ENCODE data around the gene FYB2.

FYB2 gene

DNA sequence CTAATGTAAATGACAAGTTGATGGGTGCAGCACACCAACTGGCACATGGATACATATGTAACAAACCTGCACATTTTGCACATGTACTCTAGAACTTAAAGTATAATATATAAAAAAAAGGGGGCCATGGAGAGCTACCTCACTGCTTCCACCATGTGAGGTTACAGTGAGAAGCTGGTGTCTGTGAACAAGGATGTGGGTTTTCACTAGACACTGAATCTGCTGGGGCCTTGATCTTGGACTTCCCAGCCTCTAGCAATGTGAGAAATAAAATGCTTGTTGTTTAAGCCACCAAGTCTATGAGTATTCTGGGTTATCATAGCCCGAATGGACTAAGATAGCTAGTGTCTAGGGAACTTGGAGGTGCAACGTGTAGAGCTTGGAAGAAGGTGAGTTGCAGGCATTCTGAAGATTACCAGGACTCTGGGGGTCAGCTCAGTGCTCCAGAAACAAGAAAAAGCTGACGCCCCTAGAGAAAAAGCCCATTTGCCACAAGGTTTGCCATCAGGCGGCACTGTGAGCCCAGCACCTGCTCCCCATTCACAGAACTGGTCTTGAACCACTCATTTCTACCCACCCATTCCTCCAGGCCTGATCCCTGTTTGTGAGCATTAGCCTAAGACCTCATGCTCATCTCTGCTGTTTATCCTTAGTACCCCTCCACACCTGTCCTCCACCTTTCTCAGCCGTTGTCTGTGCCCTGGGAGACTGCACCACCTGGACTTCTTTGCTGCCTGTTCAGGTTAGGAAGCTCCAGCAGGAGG lies 15.1 kb upstream of the FYB2 start:
- DNase-seq = no peak

DNA sequence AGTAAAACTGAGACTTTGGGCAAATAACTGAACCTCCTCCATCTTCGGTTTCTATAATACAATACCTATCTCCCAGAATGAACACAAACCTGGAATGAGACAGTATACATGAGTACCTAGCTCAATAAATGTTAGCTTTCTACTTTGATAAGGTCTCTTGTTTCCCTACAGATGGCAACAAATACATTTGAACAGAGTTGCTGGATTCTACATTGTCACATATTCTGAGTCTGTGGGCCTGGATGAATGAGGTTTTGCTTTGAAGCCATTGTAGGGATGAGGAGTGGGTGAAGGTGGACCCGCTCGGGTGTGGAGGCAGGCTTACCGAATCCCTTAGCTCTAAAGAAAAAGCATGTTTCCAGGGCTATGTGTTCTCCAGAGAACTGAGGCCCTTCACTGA lies 13.9 kb upstream of the FYB2 start:
- no peak for DNase-seq

DNA sequence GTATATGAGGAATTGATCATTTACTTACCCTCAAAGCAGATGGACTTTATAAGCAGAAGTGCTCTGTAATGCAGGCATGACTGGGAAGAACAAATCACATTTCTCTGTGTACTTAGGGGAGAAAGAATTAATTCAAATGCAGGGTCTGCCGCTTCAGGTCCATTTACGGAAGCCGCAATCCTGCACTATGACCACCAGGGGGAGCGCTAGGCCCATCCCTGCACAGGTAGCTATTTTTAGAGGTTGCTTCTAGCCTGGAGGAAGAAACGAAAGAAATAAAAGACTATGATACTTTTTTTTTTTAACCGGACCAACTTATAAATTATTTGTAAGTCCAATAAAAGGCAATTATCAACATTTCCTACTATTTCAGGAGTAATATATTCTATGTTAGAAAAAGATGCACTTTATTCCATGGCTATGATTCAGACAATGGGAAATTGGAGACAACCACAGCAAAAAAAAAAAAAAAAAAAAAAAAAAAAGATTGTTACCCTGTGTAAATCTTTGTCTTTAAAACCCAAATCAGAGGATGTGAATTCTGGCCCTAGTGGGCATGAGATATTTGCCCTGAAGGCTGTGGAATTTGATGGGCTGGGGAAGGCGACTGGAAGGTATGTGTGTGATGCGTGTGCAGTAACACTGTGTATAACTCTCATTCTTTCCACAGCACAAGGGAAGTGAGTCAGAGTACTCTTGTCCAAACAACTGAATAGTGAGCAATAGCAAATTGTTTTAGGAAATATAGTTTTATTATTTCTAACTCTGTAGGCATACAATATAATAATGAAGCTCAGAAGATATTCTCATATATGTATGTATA lies 12.9 kb upstream of the FYB2 start:
- DNase-seq = peak; percentile 42 to 72

DNA sequence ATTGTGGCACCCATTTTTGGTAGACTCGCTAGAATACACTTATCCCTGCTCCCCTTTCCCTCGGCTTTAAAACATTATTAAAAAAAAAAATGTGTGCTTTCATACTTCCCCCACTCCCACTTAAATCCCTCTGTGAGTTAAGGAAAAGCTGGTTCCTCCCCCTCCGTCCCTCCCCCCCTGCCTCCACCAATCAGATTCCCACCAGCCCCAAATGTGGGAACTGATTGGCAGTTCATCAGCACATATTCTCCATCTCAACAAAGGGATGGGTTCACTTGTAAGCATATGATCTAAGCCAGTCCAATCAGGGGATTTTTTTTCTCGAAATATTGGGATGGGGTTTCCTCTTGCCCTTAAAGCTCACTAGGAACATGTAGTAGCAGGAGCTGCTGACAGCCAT lies 10.8 kb upstream of the FYB2 start:
- DNase-seq = no peak

DNA sequence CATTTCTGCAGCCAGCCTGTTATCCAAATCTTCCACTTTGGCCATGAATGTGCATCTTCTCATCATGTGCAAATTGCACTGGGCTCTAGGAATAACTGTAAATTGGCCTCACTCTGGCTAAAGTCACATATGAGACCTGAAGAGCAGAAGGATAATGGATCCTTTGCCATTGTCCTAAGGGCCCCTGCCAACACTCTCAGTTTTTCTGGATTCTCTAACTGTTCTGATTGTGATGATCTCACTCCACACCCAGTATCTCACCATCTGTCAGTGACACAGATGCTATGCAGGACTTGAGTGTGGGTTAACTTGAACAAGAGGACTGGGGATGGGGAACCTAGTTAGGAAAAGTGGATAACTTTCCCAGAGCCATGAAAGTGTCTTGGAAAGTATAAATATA lies 8.5 kb upstream of the FYB2 start:
- no peak for DNase-seq

DNA sequence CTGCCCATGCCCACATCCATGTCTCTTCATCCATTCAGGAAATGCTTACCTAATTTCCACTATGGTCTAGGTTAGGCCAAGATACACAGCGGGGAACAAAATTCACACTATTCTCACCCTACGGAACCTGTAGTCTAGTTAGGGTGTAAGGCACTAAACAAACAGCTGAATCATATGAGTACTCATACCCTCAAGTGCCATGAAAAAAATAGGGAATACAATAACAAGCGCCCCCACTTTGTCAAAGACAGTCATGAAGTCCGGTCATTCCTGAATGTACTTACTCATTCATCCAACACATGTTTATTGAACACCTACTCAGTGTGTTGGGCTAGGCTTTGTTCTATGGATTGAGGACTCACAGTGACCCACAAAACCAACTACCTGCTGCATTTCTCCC lies 6.2 kb upstream of the FYB2 start:
- DNase-seq = no peak

DNA sequence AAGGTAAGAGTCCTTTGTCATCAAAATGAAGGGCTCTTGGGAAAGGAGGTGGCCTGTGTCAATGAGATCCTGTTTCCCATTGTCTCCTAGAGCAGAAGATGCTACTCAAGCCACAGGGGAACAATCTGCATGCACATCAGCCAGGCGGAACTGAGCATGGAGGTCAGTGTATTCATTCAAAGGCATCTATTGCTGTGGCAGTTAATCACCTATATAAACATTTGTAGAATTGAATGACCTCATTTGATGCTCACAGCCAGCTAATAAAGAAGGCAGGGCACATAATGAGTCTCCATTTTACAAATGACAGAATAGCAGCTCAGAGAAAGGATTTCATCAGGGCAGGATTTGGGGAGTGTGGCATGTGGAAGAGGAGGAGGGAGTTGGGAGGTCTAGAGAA lies 5.7 kb upstream of the FYB2 start:
- DNase-seq = peak; percentile 31 to 45

DNA sequence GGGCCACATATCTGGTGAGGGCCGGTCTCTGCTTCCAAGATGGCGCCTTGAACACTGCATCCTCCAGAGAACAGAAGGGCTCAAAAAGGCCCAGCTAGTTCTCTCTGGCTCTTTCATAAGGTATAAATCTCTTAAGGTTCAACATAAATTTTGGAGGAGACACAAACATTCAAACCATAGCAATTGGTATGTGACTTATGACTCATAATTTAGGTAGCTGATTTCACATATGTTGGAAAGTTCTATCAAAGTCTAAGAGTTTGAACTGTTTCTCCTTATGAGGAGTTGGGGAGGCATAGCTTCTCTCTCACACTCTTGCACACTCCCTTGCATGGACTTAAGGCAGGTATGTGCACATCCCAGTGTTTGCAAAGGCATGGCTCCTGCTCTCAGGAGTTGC lies 5.1 kb upstream of the FYB2 start:
- DNase-seq = no peak

DNA sequence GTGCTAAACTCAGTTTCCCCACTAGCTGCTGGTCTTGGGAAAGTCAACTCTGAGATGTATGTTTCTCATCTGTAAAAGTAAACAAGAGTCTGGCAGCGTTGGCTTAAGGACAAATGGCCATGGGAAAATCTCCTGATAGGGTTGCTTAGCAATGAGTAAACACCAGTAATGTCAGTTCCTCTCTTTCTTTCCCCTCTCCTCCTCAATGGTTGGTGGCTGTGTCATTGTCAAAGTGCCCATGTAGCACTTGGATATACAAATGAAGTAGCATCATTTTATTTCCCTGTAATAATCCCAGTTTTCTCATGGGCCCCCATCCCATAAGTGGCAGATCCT lies 2.2 kb upstream of the FYB2 start:
- no peak for DNase-seq

DNA sequence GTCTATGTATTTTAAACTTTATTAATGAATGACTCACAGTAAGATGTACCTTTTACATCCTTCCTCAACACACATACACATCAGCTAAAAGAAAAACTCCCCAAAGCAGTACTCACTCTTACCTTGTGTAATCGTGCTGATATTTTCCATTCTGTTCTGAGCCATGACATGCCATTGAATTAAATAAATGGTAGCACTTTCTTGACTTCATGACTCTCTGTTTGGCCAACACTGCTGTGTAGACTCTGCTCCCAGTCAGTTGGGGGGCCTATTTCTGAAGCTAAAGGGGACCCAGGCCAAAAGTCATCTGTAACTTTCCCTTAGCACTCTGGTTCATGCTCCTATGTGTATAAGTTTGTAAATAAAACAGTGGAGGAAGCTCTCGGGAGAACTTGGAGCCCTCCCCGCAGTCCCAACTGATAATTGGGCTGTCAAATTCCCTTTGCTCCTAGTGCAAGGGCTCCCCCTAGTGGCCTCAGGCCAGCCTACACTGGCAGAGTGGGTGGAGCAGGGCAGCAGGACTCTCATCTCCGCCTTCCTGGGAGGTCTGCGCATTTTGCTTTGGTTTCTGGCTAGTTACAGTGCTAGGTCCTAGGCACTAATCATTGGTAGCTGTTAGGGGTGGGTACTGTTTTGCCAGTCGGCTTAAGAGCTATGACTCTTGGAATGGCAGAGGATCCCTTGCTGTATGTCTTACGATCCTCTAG lies 1.7 kb upstream of the FYB2 start:
- DNase-seq = peak; percentile 39 to 84

DNA sequence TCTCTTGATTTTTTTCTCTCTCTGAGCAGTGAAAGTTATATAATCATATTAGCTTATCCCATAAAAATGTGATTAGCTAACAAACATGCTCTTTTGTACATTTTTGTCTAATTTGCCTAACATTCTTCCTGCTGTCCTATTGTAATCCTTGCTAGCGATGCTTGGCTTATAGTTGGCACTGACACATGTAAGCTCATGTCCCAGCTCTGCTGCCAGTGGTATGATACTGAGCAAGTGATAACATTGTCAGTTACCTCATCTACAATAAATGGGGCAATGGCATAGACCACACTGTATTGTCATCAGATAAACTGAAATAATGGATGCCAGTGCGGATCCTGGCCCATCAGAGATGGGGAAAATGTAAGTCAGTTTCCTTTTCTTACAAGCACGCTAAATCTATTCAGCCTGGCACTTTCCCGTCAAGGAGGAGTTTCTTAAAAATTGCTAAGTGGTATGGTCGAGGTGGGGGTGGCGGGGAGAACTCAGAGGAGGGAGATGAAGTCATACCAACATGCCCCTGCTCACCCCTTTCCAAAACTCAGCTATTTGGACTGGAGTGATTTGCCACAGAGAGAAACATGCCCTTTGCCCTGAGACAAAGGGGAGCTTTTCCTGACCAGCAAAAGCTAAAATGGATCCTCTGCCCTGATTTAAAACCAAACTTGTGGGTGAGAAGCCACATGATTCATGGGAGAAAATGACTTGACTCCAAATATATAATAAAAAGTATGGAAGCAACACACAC lies 1.3 kb downstream of the FYB2 start:
- no peak for DNase-seq

DNA sequence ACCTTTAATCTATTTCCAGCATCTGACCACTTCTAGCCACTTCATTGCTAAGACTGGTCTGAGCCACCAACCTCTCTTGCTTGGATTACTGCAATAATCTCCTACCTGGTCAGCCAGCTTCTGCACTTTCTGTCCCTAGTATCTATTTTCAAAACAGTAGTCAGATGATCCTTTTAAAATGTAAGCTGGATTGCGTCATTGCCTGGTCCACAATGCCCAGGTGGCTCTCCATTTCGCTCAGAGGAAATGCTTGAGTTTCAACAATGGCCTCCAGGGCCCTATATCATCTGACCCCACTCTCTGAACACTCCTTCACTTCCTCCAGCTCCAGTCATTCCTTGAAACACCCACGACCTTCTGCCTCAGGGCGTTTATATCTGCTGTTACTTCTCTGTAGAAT lies 2.3 kb downstream of the FYB2 start:
- DNase-seq = no peak

DNA sequence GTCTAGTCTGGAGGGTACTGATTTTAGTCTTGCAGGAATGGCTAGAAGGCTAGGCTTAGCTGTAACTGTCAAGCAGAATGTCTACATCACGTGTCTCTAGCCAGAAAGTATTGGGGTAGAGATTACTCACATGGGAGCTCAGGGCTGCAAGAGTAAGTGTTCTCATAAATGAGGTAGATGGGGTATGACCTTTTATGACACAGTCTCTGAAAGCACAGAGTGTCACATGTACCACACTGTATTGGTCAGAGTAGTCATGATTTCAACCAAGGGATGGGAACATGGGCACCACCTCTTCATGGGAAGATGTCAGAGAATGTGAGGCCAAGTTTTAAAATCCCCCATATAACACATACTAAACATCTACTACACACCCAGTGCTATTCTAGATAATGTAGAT lies 2.9 kb downstream of the FYB2 start:
- DNase-seq = no peak

DNA sequence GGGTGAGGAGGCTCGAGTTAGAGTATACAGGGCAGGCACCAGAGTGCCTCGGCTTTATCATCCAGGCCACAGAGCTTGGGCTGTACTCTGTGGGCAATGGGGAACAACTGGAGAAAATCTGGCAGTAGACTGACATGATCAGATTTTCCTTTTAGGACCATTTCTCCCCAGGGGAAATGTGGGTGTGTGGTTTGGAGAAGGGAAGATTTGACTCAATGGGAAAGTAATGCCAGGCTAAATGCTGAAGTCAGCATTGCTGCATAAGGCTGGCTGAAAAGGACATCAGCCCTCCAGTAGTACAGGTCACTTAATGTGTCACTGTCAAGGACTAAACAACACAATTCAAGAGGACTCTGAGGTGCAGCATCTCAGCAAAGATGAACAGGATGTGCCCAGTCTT lies 5.0 kb downstream of the FYB2 start:
- no peak for DNase-seq

DNA sequence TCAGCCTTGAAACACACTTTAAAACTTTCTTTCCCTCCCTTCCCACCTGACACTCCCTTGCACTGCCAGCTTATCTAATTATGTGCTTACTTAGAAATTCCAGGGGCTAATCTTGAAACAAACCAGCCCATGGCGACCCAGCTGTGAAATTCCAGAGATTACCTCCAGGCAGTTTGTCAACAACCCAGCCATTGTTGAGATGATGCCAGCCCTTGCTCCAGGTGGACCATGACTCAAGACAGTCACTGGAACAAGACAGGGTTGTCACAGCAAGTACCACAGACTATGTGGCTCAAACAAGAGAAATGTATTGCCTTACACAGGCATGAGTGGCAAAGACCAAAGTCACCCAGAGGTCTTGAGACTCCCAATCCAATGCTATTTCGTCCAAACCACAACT lies 7.9 kb downstream of the FYB2 start:
- no peak for DNase-seq

DNA sequence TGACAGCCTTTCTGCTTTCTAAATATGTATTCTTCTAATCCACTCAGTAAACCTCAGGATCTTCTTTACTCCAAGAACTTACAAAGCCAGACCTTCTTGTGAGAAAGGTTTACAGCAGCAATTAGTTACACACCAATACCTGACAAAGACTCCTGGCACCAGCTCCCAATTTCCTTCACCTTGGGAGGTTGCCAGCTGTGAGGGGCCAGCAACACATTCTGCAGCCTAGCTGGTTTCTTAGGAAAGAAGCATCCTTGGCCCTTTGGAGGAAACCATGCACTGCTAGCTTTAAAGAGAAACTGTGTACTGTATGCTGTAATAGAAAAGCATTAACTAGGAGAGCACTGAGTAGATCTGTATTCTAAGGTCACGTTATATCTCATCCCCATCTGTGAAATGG lies 10.8 kb downstream of the FYB2 start:
- DNase-seq = no peak

DNA sequence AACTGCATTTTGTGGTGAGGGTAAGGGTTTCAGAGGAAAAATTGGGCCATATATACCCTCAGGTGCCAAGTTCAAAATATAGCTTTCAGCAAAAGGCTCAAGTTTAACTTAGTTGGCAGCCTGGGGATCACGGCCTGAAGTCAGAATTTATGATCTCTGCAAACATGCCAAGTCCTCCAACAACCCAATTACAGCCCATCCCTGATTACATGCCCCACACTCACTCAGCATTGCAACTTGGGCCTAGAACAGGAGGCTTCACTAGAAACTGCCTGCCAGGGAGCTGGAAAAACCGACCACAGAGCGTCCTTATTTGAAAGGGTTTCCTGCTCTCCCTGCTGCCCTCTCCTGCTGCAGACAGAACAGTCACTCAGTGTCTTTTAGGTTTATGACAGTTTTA lies 12.4 kb downstream of the FYB2 start:
- peak in 1 of 2 experiments; percentile 14 for DNase-seq

DNA sequence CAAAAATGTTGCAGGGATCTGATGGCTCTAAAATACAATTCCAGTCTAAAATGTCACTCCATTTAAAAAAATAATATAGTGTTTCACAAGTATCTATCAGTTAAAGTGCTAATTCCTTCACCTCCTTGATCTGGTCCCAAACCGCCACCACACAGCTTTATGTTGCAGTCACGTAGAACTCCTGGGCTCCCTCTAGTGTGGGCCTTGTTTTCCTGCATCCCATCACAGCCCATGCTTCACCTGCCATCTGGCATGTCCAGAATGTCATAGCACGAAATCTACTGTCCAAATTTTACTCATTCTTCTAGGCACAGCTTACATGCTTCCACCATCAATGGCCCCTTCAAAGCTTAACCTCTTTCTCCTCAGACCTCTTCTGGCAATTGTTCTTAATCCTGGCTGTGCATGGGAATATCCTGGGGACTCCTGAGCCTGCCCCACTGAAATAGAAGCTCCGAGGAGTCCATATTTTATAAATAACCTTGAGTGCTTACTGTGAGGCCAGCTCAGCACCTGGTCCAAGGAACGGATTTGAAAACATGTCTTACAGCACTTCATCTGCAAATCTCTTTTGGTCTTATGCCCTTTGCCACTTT lies 15.5 kb downstream of the FYB2 start:
- peak; percentile 7 to 66 for DNase-seq

DNA sequence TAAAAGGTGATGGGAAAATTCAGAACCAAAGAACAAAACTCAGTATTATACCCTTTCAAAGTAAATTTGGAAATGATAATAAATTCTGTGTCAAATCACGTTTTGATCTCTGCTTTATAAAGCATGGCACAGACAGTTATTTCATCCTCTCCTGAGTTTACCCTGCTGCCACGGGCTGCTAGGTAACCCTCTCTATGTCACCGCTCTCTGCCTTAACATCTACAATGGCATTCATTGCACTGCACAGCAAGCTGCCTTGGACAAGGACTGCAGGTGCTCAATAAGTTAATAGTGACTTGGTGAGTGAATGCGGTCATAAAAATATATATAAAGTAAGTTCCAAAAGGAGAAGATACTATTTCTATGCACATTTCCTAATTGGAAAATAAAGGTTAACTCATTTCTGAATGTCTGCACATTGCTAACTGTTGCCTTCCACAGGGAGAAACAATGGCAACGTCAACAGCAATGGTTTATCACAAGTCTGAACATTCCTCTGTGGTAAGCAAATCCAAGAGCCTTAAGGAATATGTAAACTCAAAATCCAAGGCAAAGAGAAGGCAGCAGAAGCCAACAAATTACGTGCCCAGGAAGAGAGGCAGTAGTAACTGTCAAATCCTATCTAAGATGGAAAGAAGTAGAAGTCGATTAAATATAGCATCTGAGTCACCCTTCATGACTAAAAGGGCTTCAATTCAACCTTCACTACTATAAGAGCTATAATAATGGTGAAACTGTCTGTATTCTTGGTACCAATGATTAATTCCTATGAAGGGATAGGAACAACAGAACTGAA lies 19.4 kb downstream of the FYB2 start:
- DNase-seq = no peak

DNA sequence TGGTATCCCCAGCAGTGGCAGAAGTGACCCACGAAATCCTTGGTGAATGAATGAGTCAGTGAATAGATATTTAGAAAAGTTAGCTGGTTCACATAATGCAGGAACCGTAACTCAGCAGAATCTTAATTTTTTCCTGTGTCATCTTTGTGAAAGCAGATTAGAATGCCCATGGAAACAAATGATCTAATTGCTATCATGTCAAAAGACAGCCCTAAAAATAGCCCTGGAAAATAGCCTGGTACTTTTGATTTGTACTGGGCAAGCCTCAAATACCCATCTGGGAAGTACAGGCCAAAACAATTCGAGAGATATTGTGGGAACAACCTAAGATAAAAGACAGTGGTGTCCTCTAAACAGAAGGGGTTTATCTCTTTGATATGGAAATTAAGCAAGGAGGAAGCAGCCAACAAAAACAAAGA lies 21.1 kb downstream of the FYB2 start:
- DNase-seq = no peak

DNA sequence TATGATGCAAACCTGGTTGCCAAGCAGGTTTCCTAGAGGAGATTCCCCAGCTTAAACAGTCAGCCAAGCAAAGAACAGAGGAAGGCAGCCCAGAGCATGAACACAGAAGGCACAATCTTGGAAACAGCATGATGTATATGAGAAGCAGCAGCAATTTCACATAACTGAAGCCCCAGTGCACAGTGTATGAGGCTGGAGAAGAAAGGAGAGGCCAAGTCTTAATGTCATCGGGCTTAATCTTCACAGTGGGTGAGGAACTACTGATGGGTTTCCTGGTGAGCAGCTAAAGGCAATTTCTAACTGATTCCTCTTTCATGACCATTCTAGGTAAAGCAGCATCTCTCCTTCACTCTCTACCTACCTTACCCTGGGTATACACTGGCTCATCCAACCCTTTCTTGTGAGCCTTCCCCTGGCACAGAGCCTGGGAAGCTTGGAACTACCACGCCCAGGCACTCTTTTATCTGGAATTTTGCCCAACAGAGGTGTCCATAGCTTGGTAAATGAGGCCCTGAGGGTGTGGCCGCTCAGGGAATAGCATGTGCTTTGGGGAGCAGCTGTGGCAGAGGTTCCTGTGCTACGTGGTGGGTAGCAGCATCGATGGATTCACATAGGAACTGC lies 22.0 kb downstream of the FYB2 start:
- no peak for DNase-seq

DNA sequence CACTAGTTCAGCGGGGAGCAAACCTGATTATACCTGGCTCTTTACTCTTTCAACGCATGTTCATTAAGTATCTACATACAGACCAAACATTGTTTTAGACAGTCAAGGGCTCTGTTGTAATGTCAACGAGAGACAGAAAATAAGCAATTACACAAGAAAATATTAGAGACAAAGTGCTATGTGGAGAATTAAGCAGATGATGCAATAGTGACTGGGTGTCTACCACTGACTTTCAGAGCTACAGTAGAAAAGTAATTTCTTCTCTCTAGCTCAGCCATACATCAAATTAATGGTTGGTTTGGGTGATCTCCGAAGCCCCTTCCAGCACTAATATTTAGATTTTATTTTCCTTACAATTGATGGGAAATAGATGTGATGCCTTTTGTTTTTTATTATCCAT lies 23.3 kb downstream of the FYB2 start:
- DNase-seq = no peak
